NCI-H510A (cell line): ENCODE measurements around the gene GRB10.
A peak's percentile ranks its signal among the peaks of the same experiment; 100 is the strongest.
"Not testable (repeated sequence)": the region's sequence is repeated elsewhere in the genome, so short reads cannot be mapped to it uniquely, and the experiment has no call there.

Experiments
- DNase-seq: peaks from one replicate; lab custom pipeline; 2025; lab: John Stamatoyannopoulos, UW

Gene GRB10

DNA sequence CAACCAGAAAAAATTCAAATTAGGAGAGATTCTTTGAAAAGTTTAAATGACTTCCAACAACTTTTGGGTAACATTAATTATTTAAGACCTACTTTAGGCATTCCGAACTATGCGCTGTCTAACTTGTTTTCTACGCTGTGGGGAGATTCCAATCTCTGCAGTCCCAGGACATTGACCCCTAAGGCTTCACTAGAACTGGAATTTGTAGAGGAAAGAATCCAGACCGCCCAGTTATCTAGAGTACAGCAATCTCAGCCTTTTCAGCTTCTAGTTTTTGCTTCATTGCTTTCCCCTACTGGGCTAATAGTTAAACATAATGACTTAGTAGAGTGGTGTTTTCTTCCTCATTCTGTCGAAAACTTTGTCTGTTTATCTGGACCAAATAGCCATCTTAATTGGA is 202.6 kb downstream of the GRB10 start:
- no peak for DNase-seq

DNA sequence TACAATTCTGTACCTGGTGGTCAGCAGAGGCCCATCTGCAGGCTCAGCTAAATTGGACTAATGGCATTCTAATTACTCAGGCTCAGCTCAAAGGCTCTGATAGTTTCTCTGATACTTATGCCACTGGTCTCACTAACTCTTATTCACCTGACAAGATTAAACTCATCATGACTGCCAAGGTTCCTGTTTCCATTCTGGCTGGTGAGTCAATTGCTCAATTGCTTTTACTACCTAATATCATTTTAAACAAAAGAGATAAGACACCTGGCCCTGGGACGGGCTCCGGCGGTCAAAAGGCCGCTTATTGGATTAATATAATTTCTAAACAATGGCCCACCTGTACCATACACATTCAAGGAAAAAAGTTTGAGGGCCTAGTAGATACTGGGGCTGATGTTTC is 204.6 kb downstream of the GRB10 start:
- not testable (repeated sequence) for DNase-seq

DNA sequence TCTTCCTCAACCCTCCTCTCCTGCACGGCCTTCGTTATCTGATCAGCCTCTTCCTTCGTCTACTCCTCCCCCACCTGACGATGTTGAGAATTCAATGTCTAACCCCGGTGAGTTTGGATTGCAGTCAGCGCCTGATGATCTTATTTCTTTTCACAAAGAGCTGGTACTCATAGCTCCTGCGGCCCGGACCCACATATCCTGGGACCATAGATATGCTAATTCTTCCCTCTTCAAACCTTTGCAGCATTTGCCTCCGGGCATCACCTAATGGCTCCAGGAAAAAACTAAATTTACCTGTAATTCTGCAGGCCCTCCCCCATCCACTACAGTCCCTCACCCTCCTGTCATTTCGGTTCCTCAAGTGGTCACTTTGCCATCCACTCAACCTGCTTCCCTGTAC is 205.1 kb downstream of the GRB10 start:
- no peak for DNase-seq

DNA sequence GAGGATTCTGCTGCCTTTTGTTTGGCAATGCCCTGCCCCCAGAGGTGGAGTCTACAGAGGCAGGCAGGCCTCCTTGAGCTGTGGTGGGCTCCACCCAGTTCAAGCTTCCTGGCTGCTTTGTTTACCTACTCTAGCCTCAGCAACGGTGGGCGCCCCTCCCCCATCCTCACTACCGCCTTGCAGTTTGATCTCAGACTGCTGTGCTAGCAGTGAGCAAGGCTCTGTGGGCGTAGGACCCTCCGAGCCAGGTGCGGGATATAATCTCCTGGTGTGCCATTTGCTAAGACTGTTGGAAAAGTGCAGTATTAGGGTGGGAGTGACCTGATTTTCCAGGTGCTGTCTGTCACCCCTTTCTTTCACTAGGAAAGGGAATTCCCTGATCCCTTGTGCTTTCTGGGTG is 206.3 kb downstream of the GRB10 start:
- not testable (repeated sequence) for DNase-seq

DNA sequence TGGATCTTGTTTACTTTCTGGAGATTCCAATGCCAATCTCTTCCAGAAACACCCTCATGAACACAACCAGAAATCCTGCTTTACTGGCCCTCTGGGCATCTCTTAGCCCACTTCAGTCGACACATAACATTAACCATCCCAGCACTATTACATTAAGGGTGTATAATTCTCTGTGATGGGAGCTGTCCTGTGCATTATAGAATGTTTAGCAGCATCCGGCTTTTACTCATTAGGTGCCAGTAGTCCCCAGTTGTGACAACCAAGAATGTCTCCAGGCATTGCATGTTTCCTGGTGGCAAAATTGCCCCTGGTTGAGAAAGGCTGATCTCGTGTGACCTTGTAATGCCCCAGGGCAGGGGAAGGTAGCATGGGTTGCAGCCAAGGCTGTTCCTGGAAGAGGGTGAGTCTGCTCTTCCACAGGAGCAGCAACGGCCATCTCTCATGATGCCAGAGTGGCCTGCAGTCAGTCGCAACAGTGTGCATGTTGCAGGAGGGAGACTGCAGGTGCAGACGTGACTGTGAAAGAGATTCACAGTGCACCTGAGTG is 214.9 kb downstream of the GRB10 start:
- no peak for DNase-seq

DNA sequence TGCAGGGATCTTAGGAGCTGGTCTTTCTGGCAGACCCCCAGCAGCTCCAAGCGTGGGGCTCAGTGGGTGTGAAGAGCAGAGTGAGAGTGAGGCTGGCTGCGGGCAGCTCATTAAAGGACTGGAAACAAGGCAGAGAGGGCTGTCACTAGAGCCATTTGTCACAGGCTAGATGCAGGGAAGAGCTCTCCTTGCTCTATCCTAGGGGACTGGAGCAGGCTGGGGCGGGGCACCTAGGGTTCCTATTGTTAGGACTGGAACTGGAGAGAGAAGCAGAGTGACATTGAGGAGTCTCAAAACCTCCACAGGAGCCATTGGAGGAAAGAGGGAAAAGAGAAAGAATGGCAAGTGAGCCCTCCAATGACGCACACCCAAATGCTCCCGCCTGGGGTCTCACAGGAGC is 216.7 kb downstream of the GRB10 start:
- no peak for DNase-seq

DNA sequence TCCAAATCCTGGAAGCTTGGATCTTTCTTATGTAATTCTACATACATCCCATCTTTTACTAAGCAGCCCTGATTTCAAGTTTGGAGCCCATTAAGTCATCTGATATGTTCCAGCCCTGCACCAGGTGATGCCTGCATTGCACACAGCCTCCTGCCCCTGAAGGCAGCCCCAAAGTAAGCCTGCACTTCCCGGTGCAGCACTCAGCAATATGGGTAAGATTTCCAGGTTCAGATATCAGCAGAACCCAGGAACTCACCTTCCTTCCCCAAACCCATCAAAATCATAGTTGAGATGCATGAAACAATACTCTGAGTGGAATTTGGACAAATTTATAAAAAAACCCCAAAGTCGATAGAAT is 217.2 kb downstream of the GRB10 start:
- no peak for DNase-seq

DNA sequence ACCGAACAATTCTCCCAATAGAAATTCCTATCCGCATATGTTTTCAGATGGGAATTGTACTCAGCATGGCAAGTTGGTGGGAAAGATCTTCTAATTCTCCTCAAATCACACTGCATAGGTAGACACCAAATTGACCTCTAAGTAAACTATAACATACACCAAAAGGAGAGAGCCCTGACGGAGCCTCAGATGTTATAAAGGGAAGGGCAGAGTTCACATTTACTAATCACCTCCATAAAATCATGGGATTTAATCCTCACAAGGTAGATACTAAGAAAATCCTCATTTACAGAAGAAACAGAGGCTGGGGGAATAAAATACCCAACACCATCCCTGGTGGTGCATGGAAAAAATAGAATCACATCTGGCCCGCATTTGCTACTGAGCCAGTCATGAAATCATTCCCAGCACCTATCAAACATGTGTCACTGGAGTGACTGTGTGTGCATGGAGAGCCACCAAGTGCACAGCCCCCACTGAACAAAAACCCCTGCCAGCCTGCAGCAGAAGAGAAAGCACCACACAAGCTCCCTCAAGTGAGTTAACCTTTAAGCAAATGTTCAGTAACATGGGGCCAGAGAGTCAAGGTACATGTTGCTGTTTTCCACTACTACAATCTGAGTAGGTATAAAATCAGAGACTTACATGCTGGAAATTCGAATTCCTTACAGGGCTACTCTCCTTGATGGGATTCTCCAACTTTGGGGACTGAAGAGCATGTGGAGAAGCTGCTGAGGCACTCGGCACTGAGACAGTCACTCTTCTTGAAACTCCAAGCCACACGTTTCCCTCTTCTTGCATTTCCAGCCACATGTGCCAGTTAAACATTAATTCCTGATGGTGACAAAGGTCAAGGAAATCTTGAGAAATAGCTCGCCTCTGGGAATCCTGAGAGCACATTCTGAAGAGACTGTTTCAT is 217.8 kb downstream of the GRB10 start, which contains the start of gene DDC:
DDC (minus strand) TSS at position 766 of the 919 bp plus-strand sequence. CDS start 21,320 bp downstream, outside the sequence.
- no peak for DNase-seq

DNA sequence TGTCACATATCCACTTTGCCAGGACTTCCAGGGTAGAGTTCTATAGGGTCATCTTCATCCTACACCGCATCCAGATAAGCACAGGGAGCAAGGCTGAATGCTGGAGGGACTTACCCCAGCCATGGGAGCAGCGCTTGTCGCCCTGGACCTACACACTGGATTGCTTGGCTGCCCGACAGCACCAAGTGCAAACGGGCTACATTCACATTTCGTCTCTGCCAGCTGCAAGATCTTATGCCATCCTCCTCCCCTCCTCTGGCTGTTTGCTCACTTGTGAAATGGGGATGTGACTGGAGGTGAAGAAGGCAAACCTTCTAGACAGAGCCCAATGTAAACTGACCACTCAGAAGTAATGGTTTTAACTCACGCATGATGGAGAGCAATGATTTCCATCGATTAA is 218.5 kb downstream of the GRB10 start:
- no peak for DNase-seq

DNA sequence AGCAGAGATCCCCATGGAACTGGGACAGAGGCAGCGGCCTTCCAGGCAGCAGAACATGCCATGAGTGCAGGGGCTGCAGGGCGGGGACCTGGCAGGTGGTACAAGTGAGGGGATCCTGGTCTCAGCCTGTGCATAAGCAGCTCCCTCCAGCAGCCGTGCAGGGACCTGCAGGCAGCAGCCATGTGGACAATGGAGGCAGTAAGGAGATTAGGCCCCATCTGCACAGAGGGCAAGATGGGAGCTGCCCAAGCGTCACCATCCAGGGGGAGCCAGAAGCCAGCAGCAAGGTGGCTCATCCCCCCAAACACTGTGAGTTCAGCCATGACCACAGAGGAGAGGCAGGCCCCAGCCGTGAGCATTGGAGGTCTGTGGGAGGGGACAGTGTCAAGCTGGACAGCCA is 220.6 kb downstream of the GRB10 start:
- DNase-seq, result no peak

DNA sequence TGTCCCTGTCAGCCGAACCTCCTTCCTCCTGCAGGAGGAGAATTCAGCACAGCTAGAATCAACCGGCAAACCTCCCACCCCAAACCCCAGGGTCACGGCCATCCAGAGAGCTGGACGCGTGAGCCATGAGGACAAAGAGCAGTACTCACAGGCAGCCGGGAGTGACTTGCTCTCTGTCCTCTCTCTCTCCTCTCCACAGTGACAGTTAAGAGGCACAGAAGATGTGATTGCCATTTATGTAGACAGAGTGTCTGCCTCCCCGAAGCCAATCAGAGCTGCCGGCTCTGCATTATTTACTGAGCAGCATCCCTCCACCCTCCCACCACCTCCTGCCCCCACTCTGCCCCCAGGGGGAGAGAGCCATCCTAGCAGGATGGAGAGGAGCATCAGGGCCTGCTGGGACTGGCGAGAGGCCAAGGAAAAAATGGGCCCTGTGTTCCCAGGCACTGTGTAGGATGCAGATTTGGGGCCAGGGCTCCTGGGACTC is 221.8 kb downstream of the GRB10 start:
- peak; percentile 89 for DNase-seq

DNA sequence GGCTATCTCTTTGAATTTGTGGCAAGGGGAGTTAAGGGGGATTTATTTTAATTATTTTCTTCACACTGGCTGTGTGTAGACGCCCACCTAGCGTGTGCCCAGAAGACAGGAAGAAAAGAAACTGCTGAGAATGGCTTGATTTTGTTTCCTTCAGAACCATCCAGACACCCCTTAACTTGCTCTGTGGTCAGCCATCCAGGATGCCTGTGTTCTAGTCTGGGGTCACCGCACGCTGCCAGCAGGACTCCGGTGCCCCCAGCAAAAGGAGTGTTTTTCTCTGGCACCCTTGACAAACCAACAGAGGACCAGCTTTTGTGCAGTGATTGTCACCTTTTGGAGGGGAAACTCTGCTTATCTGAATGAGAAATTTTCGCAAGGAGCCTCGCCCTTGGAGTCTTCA is 222.8 kb downstream of the GRB10 start:
- no peak for DNase-seq

DNA sequence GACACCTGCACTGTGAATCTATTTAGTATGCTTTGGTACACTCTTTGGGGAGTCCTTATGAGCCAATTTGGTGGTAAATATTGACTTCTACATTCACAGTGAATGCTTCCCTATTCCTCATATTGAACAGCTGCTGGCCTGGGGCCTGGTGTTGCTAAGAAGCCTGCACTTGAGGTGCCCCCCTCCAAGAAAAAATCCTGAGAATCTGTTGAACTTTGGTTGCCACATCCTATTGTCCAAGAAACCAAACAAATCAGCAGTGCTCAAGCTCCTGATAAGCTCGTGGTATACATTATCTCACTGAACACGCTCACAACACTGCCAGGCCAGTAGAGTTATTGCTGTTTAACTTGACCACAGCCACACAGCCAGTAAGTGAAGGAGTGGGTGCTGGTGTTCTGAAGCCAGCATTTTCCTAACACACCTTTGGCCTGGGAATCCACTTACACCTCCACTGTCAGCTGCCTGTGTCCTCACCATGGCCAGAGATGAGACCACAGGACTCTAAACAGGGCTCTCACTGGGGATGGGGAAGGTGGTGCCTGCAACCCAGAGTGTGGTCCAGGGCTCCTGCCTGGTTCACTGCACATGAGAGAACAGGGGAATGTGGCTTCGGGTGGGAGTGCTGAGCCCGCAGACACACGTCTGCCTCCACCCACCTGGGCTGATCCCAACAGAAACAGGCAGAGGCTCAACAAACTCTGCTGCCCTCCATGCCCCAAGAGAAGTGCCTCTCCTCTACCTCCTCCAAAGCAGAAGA is 224.2 kb downstream of the GRB10 start:
- DNase-seq, result peak; percentile 61

DNA sequence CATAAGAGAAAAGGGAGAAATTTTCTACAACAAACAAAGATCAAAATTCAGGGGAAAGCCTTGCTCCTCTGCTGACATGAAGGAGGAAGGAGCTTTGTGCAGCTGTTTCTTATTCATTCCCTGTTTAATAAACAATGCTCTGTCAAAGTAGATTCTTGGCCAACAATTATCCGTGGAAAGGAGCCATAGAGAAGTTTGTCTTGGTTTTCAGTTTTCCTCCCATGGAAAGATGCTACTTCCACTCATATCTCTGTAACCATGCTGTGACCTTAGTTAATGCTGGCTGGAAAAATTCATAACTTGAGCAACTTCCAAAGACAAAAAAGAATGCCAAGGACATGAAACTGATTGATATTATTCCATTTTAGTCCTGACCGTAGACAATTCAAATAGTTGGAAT is 225.6 kb downstream of the GRB10 start:
- no peak for DNase-seq

DNA sequence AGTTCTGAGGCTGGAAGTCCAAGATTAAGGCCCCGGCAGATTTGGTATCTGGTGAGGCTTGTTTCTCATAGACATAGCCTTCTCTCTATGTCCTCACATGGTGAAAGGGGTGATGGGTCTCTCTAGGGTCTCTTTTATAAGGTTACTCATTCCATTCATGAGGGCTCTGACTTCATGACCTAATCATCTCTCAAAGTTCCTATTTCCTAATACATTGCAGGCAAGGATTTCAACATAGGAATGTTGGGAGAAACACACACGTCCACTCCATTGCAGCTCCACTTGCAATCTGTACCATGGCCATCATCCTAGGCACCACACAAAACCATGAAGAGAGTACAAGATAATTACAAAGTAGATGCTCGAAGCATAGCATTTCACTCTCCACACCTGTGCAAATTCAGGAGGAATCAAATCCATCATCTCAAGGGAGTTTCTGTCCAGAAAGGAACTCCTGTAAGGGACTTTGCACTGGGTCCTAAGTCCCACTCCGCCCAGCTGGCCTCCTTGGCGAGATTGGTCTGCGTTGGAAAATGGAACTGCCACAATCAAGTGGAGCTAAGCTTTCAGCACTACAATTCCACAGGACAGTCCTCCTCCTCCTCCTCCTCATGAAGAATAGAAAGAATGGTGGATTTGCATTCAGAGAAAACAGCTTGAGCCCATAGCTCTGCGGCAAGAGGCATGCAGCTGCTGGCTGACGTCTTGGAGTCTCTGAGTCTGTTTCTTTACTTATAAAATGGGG is 226.3 kb downstream of the GRB10 start:
- DNase-seq, result no peak

DNA sequence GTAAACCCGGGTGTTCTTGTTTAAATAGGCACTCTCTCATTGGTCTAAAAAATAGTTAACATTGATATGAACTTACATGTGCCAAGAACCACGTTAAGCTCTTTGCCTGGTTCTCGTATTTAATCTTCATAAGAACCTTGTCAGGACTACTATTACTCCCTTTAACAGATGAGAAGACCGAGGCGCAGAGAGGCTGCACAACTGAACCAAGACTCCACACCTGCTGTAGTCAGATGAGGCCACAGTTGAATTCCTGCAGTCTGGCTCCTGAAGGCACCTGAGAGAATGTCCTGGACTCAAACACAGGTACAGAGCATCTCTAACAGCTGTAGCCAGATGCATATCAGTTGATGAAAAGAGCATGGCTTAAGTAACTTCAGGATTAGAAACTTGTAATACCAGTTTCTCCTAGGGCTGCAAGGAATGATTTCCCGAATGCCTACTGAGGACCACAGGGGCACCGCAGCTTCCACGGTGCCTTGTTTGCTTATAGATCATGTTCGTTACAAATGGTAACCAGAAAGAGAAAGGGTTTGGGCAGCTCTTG is 227.0 kb downstream of the GRB10 start:
- peak; percentile 42 for DNase-seq

DNA sequence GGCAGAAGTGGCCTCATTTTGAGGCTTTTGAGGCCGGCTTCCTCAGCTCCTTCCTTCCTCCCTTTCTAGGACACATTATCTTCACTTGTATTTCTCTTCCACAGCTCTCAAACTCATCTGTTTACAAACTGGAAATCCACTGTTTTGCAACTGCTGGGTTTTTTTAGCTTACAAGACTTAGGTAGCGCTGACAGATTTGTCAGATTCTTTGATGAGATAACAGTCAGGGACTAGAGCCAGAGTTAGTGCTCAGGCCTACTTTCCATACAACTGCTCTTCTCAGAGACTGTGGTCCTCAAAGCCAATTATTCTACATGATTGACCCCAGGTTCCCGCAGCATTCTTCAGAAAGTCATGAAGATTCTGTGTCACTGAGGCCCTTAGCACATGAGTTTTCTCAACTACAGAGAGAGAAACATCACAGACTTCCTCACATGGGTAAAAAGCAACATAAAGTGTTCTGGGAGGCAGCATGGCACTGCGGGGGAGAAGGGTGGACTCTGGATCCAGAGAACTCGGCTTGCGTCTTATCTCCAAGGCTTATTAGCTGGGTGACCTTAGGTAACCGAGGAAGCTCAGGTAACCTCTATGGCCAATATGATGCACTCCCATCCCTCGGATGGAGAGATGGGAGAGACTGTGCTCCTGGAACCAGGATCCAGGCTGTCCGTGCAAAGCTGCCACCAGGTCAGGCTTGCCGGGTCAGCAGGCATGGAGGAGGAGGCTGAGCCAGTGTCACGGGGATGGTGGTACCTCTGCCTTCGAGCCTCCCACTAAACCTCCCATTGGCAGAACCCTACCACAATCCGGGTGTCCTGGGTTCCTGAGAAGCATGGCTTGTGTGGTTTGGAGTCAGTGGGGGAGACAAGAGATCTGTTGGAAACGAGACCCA is 228.0 kb downstream of the GRB10 start:
- no peak for DNase-seq

DNA sequence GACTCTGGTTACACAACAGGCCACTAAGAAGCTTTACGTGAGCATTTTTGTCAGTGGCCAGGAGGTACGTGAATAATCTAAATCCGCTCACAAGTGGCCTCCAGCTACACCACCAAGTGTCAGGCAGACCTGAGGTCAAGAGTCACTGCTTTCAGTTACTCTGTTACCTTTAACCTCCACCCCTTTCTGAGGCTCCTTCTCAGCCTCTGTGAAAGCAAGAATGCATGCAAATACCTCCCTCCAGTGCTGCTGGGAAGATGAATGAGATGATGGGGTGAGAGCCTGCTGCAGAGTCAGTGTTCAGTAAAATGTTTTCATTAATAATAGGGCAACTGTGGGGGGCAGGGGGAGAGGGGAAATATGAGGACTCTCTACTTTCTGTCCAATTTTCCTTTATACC is 228.7 kb downstream of the GRB10 start:
- no peak for DNase-seq

DNA sequence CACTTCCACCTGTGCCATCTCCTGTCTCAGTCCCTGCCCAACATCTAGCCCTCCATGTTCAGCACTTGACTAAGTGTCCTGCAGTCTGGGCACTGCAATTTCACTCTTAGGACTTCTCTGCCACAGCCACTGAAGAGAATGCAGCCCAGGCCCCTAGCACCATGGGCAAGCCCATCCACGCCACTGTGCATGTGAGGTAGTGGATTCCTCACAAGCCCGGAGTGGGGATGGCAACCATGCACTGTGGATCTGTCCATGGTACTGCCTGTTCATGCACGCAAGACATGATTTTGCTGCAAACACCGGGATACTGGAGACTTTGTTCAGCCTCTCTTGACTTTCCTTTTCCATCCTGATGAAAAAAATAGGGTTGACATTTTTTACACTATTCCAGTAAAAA is 229.8 kb downstream of the GRB10 start:
- DNase-seq, result no peak

DNA sequence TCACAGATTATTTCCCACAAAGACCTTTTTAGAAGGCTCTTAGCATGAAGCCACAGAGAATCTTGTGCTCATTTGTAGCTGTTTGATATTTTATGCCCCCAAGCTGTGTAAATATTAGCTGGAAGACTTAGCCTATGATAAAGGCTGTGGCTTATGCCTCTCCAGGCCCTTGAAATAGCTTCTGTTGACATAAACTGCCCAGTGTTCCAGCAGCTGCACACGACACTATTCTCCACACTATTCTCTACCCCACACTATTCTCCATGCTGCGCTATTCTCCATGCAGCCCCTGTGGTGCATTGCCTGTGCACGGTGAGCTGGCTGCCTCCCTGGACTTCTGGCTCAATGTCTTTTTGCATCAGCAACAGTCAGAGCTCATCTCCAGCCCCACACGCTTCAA is 230.6 kb downstream of the GRB10 start:
- DNase-seq, result peak; percentile 96

DNA sequence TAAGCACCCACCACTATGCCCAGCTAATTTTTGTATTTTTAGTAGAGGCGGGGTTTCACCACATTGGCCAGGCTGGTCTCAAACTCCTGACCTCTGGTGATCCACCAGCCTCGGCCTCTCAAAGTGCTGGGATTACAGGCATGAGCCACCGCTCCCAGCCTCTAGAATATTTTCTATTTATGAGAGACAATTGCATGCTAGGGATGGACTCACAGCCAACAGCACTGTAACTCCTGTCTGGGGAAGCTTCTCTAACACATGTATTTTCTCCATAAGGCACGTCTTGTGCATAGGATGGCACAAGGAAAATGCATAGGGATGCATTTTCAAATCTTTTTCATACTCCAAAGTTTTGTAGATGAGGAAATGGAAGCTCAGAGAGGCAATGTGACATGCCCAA is 237.1 kb downstream of the GRB10 start:
- not testable (repeated sequence) for DNase-seq
